ENCODE results near the gene STX8. TPM values are rescaled to one million over a fixed set of nuclear protein-coding genes. Genes with fewer than 3 reads are reported as not detected.

STX8 gene
- total RNA-seq, 1 donor from 2014 or later, result 58.4 TPM

DNA sequence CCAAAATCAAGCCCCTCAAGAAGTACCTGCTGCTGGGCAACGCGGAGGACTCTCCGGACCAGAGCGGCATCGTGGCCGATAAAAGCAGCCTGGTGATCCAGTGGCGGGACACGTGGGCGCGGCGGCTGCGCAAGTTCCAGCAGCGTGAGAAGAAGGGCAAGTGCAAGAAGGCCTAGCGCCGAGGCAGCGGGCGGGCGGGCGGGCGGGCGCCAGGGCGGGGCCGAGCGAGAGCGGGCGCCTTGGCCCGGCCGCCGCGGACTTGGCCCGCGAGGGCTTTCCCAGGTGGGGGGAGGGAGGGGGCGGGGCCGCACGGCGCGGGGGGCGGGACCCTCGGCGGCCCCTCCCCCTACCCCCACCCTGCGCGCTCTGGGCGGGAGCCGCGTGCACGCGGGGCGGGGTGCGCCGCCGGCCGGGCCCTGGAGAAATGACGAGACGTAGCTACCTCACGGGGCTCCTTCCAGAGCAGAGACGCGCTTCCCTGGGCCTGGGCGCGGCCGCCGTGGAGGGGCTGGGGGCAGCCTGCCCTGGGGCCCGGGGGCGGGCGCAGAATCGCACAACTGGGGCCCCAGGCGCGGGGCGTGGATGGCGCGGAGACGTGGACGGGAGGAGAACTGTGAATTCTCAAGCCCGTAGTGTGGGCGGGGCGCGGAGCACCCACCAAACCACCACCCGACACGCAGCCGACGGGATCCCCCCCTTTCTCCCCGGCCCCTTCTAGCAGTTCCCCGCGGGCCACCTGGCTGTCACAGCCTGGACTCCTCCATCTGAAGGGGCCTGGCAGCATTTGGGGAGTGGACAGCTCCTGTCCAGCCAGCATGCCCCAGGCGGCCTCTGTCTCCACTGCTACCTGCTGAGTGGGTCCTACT lies 335.6 kb downstream of the STX8 start:
- Histone ChIP-seq H3K4me3 (ENCODE audit: low read depth, low read length) (peak overlapping the region; percentile 38), H3K36me3 (ENCODE audit: control insufficient read depth, insufficient read depth, low read length) (no peaks in the 10 kb centered on the region), H3K27me3 (ENCODE audit: control insufficient read depth, insufficient read depth, low read length) (peaks cover 2% of the 10 kb centered on the region)
- FAIRE-seq, result no peak
- TF ChIP-seq CTCF (IDR thresholded peaks at IDR 0.05; ENCODE audit: insufficient read depth, low read length, severe bottlenecking), result no peak
- peak; percentile 17 for DNase-seq (ENCODE audit: low read depth)

DNA sequence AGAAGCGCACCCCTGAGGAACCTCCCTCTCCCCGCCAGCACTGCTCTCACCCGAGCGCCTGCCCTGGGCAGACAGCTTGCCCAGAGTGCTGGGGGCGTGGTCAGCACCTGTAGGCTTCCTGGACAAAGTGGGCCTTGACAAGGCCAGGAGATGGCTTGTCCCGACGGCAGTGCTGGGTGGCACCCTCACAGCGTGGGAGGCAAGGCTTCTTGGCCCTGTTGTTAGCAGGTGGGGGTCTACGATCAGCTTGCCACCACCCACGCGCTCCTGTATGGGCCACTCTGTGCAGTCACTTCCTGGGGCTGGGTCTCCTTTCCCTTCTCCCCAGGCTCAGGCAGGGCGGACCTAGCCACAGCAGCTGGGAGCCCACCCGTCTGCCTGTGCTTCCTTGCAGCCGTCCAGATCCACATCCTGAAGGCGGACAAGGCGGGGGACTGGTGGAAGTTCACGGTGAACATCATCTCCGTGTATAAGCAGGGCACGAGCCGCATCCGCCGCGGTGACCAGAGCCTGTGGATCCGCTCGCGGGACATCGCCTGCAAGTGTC lies 336.3 kb downstream of the STX8 start:
- DNase-seq (ENCODE audit: low read depth) (no peak), FAIRE-seq (no peak)
- Histone ChIP-seq H3K36me3 (ENCODE audit: control insufficient read depth, insufficient read depth, low read length) (no peaks in the 10 kb centered on the region), H3K27me3 (ENCODE audit: control insufficient read depth, insufficient read depth, low read length) (peaks cover 2% of the 10 kb centered on the region), H3K4me3 (ENCODE audit: low read depth, low read length) (peak overlapping the region; percentile 27)
- TF ChIP-seq CTCF (IDR thresholded peaks at IDR 0.05; ENCODE audit: insufficient read depth, low read length, severe bottlenecking), result no peak

- Histone ChIP-seq H3K27me3 (ENCODE audit: control insufficient read depth, insufficient read depth, low read length) (peaks cover 2% of the 10 kb centered on the region), H3K4me3 (ENCODE audit: low read depth, low read length) (no peak overlapping the region), H3K36me3 (ENCODE audit: control insufficient read depth, insufficient read depth, low read length) (no peaks in the 10 kb centered on the region)
- DNase-seq (ENCODE audit: low read depth), result no peak
- FAIRE-seq, result no peak
- no peak for TF ChIP-seq CTCF (IDR thresholded peaks at IDR 0.05; ENCODE audit: insufficient read depth, low read length, severe bottlenecking)
These were observed 337.0 kb downstream of the STX8 start for GRCh38 chr17:9238340-9239245.

GRCh38 chr17:9237661-9238301 lies 337.8 kb downstream of the STX8 start:
- peaks cover 2% of the 10 kb centered on the region for H3K27me3 ChIP-seq (ENCODE audit: control insufficient read depth, insufficient read depth, low read length)
- no peak for TF ChIP-seq CTCF (IDR thresholded peaks at IDR 0.05; ENCODE audit: insufficient read depth, low read length, severe bottlenecking)
- DNase-seq (ENCODE audit: low read depth), result no peak
- no peak for FAIRE-seq
- no peak overlapping the region for H3K4me3 ChIP-seq (ENCODE audit: low read depth, low read length)
- H3K36me3 ChIP-seq (ENCODE audit: control insufficient read depth, insufficient read depth, low read length), result no peaks in the 10 kb centered on the region

GRCh38 chr17:9237053-9237410 lies 338.6 kb downstream of the STX8 start:
- no peaks in the 10 kb centered on the region for H3K36me3 ChIP-seq (ENCODE audit: control insufficient read depth, insufficient read depth, low read length)
- FAIRE-seq, result no peak
- TF ChIP-seq CTCF (IDR thresholded peaks at IDR 0.05; ENCODE audit: insufficient read depth, low read length, severe bottlenecking), result no peak
- H3K27me3 ChIP-seq (ENCODE audit: control insufficient read depth, insufficient read depth, low read length), result peaks cover 2% of the 10 kb centered on the region
- H3K4me3 ChIP-seq (ENCODE audit: low read depth, low read length), result no peak overlapping the region
- no peak for DNase-seq (ENCODE audit: low read depth)

All from bronchial epithelial cell (primary cell).